Panc1 (cell line): Measurements from ENCODE around the gene PHF24. TPM values are rescaled to one million over a fixed set of nuclear protein-coding genes. Genes with fewer than 3 reads are reported as not detected.
A peak's percentile ranks its signal among the peaks of the same experiment; 100 is the strongest.

Experiments
- ATAC-seq: fragments of 200-7000 bp; cut with Tn5 transposase; 2 replicates; pipeline ENCODE4 v1.9.1; 2020; ENCODE audit warnings: mild to moderate bottlenecking, moderate library complexity
- BruUV-seq: library from RNA; stranded (reverse); fragments of 400-500 nt; replicated peaks from 2 replicates; lab custom pipeline; 2021; lab: Mats Ljungman, UMichigan
- CTCF ChIA-PET: fragments of 300-600 bp; sonication (Branson Sonifier 250); formaldehyde crosslinking; loops from one replicate; lab custom pipeline; 2022; ENCODE audit warnings: antibody characterized with exemption; lab: Charles Lee
- POLR2A ChIA-PET: fragments of 300-600 bp; sonication (Branson Sonifier 250); formaldehyde crosslinking; loops from one replicate; lab custom pipeline; 2022; ENCODE audit warnings: antibody characterized with exemption; lab: Charles Lee
- DNase-seq: peaks from one replicate; pipeline ENCODE4 v3.0.0-alpha.2; 2010; ENCODE audit warnings: low read depth, low spot score
- H3K27ac ChIP-seq: 2 replicates; pipeline ENCODE4 v1.5.1; 2011; ENCODE audit warnings: mild to moderate bottlenecking, low read length, inconsistent platforms
- H3K27me3 ChIP-seq: fragments of 200-500 bp; sonication (Bioruptor generic); 2 replicates; pipeline ENCODE4 v1.6.0; 2014; ENCODE audit warnings: low read length, inconsistent platforms; ENCODE audit not compliant: control insufficient read depth, insufficient read depth
- H3K36me3 ChIP-seq: fragments of 200-500 bp; sonication (Bioruptor generic); 2 replicates; pipeline ENCODE4 v1.5.1; 2014; ENCODE audit warnings: inconsistent platforms, mild to moderate bottlenecking, low read length, moderate library complexity; ENCODE audit not compliant: control insufficient read depth, insufficient read depth
- H3K4me1 ChIP-seq: 2 replicates; pipeline ENCODE4 v1.5.1; 2011; ENCODE audit warnings: inconsistent platforms, mild to moderate bottlenecking, low read length, moderate library complexity; ENCODE audit not compliant: control insufficient read depth, insufficient read depth
- H3K4me3 ChIP-seq, 2 experiments: 2 replicates each; pipeline ENCODE4 v1.5.1; 2011 to 2012; ENCODE audit warnings: low read depth in 2 of 2, low read length in 2 of 2, mild to moderate bottlenecking in 2 of 2, inconsistent platforms in 1 of 2, moderate library complexity in 1 of 2
- H3K9me3 ChIP-seq: fragments of 200-500 bp; sonication (Bioruptor generic); 2 replicates; pipeline ENCODE4 v1.5.1; 2014; ENCODE audit warnings: low read depth, mild to moderate bottlenecking, inconsistent platforms, low read length, moderate library complexity; ENCODE audit not compliant: control insufficient read depth, insufficient read depth
- CTCF ChIP-seq: fragments of 450-650 bp; IDR thresholded peaks from 2 replicates; pipeline ENCODE4 v1.5.1; 2017; ENCODE audit warnings: mild to moderate bottlenecking
- POLR2AphosphoS5 ChIP-seq: IDR thresholded peaks from 2 replicates; pipeline ENCODE4 v1.6.1; 2012; ENCODE audit warnings: mild to moderate bottlenecking, low read depth, low read length, moderate library complexity
- REST ChIP-seq, 2 experiments: IDR thresholded peaks; 2 replicates each; pipeline ENCODE4 v1.6.1; 2011 to 2012; ENCODE audit warnings: low read depth in 2 of 2, control low read depth in 1 of 2, low read length in 1 of 2, mild to moderate bottlenecking in 1 of 2, moderate library complexity in 1 of 2; ENCODE audit not compliant: insufficient read depth in 1 of 2
- SIN3A ChIP-seq: IDR thresholded peaks from 2 replicates; pipeline ENCODE4 v1.6.1; 2012; ENCODE audit warnings: low read depth, mild to moderate bottlenecking, low read length, moderate library complexity, borderline replicate concordance; ENCODE audit not compliant: insufficient read depth
- TCF7L2 ChIP-seq: IDR thresholded peaks from 2 replicates; pipeline ENCODE4 v1.6.1; 2011; ENCODE audit warnings: mild to moderate bottlenecking, low read depth, low read length, inconsistent platforms
- in situ Hi-C: cut with HindIII; loops from 2 replicates; pipeline ENCODE4 v1.10.0; 2016; ENCODE audit warnings: low sequenced_read_pairs, low pct_unique_long_range_greater_than_20kb
- intact Hi-C: fragments of 100-400 bp; cut with micrococcal nuclease; formaldehyde crosslinking; loops from one replicate; pipeline ENCODE4 v1.10.0; 2022; ENCODE audit not compliant: unreplicated experiment
- total RNA-seq: library from RNA; stranded (reverse); gene quantifications from one replicate; pipeline ENCODE4 v1.2.1, GENCODE V29; 2021; ENCODE audit not compliant: unreplicated experiment

The PHF24 gene
- total RNA-seq, 1 experiment from 2014 or later = 0.08 TPM

GRCh38 chr9:34984049-34984448 is 26.0 kb downstream of the PHF24 start:
- Histone ChIP-seq H3K27ac (no peak overlapping the region), H3K9me3 (no peaks in the 10 kb centered on the region), H3K4me1 (peaks cover 6% of the 10 kb centered on the region), H3K36me3 (no peaks in the 10 kb centered on the region), H3K4me3 (no peak overlapping the region), H3K27me3 (no peaks in the 10 kb centered on the region)
- DNase-seq = no peak
- TF ChIP-seq POLR2AphosphoS5 (no peak), CTCF (no peak), TCF7L2 (no peak), SIN3A (no peak), REST (IDR thresholded peaks at IDR 0.05; ENCODE audit: insufficient read depth in 1 of 2, low read depth in 2 of 2, low read length in 1 of 2) (peak in 1 of 2 experiments; percentile 92; a peak in 2 of 4 replicates)
- in situ Hi-C loops = no loop called here
- ChIA-PET CTCF (interaction anchor here (1.5 to 2.3 kb wide), 2 partner anchors 84 to 224 kb away, joined by 7 to 27 read pairs; no protein-coding TSS in a partner anchor), POLR2A (no interaction called here)
- intact Hi-C loops = no loop called here
- BruUV-seq = no TSS peak
- no peak for ATAC-seq

- Histone ChIP-seq H3K27ac (no peak overlapping the region), H3K9me3 (no peaks in the 10 kb centered on the region), H3K27me3 (no peaks in the 10 kb centered on the region), H3K4me3 (no peak overlapping the region), H3K36me3 (no peaks in the 10 kb centered on the region), H3K4me1 (peaks cover 9% of the 10 kb centered on the region)
- in situ Hi-C loops = no loop called here
- CTCF ChIA-PET = interaction anchor here (0.6 to 2.3 kb wide), 6 partner anchors 77 to 234 kb away, joined by 3 to 27 read pairs (median 3); no protein-coding TSS in a partner anchor
- no peak for ATAC-seq
- DNase-seq = no peak
- intact Hi-C loops = loop anchor here (1.0 to 5.0 kb wide), 2 partner anchors 86 to 228 kb away; no protein-coding TSS in a partner anchor
- POLR2A ChIA-PET = no interaction called here
- no TSS peak for BruUV-seq
- TF ChIP-seq SIN3A (no peak), POLR2AphosphoS5 (no peak), CTCF (no peak), TCF7L2 (no peak), REST (IDR thresholded peaks at IDR 0.05; ENCODE audit: insufficient read depth in 1 of 2, low read depth in 2 of 2, low read length in 1 of 2) (no peak)
These were observed 27.3 kb downstream of the PHF24 start for GRCh38 chr9:34985311-34985899.
